Coronary artery (tissue), 2 donors: Measurements from ENCODE around the gene NCAPH2.

Experiments used
- DNase-seq: peaks from one replicate; pipeline ENCODE4 v3.0.0-alpha.2; 2017; ENCODE audit warnings: low spot score
- H3K27ac ChIP-seq, 2 donors: fragments of 200-600 bp; sonication (generic); one replicate each; pipeline ENCODE4 v1.5.1; 2016 to 2019
- H3K4me3 ChIP-seq: fragments of 200-600 bp; sonication (generic); 2 replicates; pipeline ENCODE4 v1.5.1; 2016; ENCODE audit warnings: mild to moderate bottlenecking, moderate library complexity
- TF ChIP-seq, protein P1 (sequence below): fragments of 200-600 bp; sonication (generic); IDR thresholded peaks from one replicate; pipeline ENCODE4 v1.5.1; 2019; ENCODE audit warnings: antibody characterized with exemption

The NCAPH2 gene

DNA sequence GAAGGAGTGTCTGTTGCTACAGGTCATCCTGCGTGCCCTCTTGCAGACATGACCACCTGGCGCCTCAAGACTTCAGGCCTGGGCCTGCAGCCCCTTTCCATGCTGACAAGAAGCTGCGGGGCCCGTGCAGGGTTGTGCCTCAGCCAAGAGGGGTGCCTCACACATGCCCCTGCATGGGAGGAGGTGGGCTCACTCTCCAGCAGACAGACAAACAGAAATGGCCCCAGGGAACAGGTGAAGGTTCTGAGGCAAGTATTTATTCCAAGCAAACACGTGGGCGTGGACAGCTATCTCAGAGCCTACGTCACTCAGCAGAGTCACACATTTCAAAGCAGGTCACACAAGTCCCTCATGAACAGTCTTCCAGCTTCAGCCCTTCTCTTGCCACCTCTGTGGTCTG is 60.6 kb downstream of the NCAPH2 start:
- no peak for DNase-seq
- H3K27ac ChIP-seq = no peak overlapping the region
- TF ChIP-seq, protein P1, sequence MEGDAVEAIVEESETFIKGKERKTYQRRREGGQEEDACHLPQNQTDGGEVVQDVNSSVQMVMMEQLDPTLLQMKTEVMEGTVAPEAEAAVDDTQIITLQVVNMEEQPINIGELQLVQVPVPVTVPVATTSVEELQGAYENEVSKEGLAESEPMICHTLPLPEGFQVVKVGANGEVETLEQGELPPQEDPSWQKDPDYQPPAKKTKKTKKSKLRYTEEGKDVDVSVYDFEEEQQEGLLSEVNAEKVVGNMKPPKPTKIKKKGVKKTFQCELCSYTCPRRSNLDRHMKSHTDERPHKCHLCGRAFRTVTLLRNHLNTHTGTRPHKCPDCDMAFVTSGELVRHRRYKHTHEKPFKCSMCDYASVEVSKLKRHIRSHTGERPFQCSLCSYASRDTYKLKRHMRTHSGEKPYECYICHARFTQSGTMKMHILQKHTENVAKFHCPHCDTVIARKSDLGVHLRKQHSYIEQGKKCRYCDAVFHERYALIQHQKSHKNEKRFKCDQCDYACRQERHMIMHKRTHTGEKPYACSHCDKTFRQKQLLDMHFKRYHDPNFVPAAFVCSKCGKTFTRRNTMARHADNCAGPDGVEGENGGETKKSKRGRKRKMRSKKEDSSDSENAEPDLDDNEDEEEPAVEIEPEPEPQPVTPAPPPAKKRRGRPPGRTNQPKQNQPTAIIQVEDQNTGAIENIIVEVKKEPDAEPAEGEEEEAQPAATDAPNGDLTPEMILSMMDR = no peak
- H3K4me3 ChIP-seq = no peak overlapping the region

GRCh38 chr22:50569041-50569459 is 61.0 kb downstream of the NCAPH2 start:
- Histone ChIP-seq H3K27ac (no peak overlapping the region), H3K4me3 (no peak overlapping the region)
- DNase-seq = no peak
- TF ChIP-seq, protein P1 = no peak

DNA sequence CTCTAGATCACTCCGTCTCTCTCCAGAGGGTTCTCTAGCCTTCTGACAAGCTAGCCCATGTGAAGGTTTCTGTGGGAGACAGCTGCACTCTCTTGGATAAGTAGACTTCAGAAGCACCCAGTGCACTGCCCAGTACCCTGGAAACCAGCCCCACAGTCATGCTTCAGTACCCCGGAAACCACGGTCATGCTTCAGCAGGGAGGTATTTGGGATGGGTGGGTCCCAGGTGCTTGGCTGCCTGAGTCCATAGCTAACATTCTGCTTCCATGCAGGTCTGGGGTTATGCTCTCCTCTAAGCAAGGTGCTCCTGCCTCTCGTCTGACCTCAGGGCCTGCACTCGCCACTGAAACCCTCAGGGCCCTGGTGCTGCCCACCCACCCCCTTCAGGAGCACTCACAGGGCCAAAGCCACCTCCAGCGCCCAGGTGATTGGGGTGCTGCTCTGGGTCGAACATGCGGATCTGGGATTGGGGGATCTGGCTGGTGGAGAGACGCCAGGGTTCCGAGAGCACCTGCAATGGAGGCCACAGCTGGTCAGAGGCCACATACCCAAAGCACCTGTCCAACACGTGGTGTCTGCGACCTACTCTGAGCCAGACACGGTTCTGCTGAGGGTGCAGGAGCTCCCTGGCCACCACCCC is 62.0 kb downstream of the NCAPH2 start:
- no peak for DNase-seq
- TF ChIP-seq, protein P1 = no peak
- H3K27ac ChIP-seq = no peak overlapping the region
- no peak overlapping the region for H3K4me3 ChIP-seq

DNA sequence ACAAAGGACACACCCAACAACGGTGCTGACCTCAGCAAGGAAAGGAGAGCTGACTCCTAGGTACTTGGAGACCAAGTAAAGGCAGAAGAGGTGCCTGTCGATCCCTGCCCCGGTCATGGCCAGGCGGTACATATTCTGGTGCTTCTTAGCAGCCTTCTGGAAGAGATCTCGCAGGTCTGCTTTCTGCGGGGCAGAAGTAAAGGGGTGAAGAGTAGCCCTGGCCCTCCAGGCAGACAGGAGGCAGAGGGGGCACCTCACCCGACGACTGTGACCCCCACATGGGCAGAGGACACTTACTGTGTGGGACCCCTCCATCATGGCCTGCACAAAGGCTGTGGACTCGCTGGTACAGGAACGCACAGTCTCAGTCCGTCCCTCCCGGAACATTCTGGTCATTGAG is 62.8 kb downstream of the NCAPH2 start:
- Histone ChIP-seq H3K4me3 (no peak overlapping the region), H3K27ac (no peak overlapping the region)
- TF ChIP-seq, protein P1 = no peak
- DNase-seq = no peak

DNA sequence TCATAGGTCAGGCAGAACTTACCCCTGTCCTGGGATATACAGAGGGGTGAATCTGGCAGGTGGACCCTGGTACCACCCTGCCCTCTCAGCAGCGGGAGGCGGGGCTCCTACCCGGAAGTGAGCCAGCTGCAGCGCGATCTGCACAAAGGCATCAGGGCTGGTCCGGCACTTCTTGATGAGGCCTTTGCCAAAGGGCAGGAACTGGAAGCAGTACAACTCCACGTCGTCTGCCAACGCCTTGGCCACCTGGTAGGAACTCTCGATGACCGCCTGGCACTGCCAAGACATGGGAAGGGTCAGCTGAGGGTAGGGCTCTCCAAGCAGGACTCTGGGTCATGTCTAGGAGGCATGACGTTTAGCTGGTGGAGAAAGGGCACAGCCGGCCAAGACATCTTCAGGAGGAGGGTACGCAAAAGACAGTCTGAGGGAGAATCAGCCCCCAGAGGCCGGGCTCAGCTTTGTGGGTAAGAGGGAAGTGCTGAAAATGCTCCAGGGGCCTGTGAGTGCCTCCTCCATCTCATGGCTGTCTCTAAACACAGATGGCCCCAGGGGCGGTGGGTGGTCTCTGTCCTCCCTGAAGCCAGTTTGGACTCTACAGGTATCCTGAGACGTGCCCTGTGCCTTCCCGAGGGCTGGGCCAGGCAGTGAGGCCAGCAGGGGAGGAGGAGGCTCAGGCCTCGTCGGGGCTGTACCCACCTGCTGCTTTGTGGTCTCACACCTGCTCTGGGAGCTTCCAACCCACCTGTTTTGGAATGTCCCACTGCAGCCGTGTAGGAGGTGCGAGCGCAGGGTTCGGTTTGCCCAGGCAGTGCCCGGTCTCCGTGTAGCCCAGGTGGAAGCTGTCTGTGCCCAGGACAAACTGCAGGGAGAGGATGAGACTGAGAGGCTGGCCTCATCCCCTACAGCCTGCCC is 63.5 kb downstream of the NCAPH2 start:
- Histone ChIP-seq H3K27ac (no peak overlapping the region), H3K4me3 (no peak overlapping the region)
- DNase-seq = no peak
- TF ChIP-seq, protein P1 = no peak

DNA sequence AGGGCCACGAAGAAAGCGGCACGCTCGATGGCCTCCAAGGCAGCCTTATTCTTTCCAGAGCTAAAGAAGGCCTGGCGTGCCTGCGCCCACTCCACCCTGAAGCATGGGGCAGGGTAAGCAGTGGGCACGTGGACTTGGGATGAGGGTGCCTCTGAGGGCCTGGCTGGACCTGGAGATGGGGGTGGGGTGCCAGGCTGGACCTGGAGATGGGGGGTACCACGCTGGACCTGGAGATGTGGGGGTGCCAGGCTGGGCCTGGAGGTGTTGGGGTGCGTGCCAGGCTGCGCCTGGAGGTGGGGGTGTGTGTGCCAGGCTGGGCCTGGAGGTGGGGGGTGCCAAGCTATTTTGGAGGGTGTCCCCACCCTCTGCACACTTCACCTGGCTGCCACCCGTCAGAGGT is 64.9 kb downstream of the NCAPH2 start:
- Histone ChIP-seq H3K27ac (no peak overlapping the region), H3K4me3 (no peak overlapping the region)
- DNase-seq = no peak
- TF ChIP-seq, protein P1 = no peak
